GM12891 (cell line): ENCODE data around the gene FGD2.

ENCODE experiments used
- POLR2A ChIP-seq: IDR thresholded peaks from 2 replicates; pipeline ENCODE4 v1.6.1; 2011; ENCODE audit warnings: low read depth, low read length, control low read depth
- POLR2AphosphoS5 ChIP-seq: IDR thresholded peaks from 2 replicates; pipeline ENCODE4 v1.6.1; 2011; ENCODE audit warnings: low read depth, low read length, control low read depth
- POU2F2 ChIP-seq: IDR thresholded peaks from 2 replicates; pipeline ENCODE4 v1.6.1; 2011; ENCODE audit warnings: low read depth, mild to moderate bottlenecking, control low read depth, low read length, moderate library complexity
- TAF1 ChIP-seq: IDR thresholded peaks from 2 replicates; pipeline ENCODE4 v1.6.1; 2011; ENCODE audit warnings: low read depth, low read length, control low read depth

GRCh38 chr6:36967301-36967700 lies 38.2 kb upstream of the FGD2 start:
- TF ChIP-seq POLR2AphosphoS5: peak; percentile 61; the same call in 1 of the 2 replicates
- no peak for TF ChIP-seq TAF1
- peak; percentile 12 for TF ChIP-seq POLR2A
- TF ChIP-seq POU2F2: no peak
